H1 (cell line): ENCODE measurements around the gene DPH1. TPM values are rescaled to one million over a fixed set of nuclear protein-coding genes. Genes with fewer than 3 reads are reported as not detected.

Source experiments
- CTCF ChIA-PET: fragments of 300-600 bp; sonication (Branson Sonifier 250); formaldehyde crosslinking; loops from one replicate; lab custom pipeline; 2021; ENCODE audit not compliant: partially characterized antibody; lab: Charles Lee
- POLR2A ChIA-PET: fragments of 300-600 bp; sonication (Branson Sonifier 250); formaldehyde crosslinking; loops from one replicate; lab custom pipeline; 2021; ENCODE audit warnings: inconsistent platforms; ENCODE audit not compliant: partially characterized antibody; lab: Charles Lee
- DNase-seq, 2 experiments: peaks; one replicate each; pipeline versions ENCODE4 v3.0.0 to v3.0.0-alpha.2; 2010 to 2022; ENCODE audit warnings: low spot score in 2 of 2, low read depth in 1 of 2, mixed read lengths in 1 of 2
- FAIRE-seq: peaks from 2 replicates; lab custom pipeline; 2011; peaks lifted over from hg19 to GRCh38; lab: Jason Lieb, UNC
- H2AFZ ChIP-seq: 2 replicates; pipeline ENCODE4 v1.8.1; 2012; ENCODE audit warnings: low read length, inconsistent platforms
- H2AK5ac ChIP-seq: 2 replicates; pipeline ENCODE4 v1.6.1; 2013; ENCODE audit warnings: low read depth, low read length
- H2BK120ac ChIP-seq: replicated peaks from 2 replicates; pipeline ENCODE3; 2013; ENCODE audit warnings: low read depth, low read length, inconsistent platforms
- H2BK12ac ChIP-seq: 2 replicates; pipeline ENCODE4 v1.6.1; 2013; ENCODE audit warnings: low read depth, low read length
- H2BK15ac ChIP-seq: 2 replicates; pipeline ENCODE4 v1.6.1; 2013; ENCODE audit warnings: low read length
- H2BK20ac ChIP-seq: 2 replicates; pipeline ENCODE4 v1.6.1; 2013; ENCODE audit warnings: low read length
- H2BK5ac ChIP-seq: 2 replicates; pipeline ENCODE4 v1.6.1; 2013; ENCODE audit warnings: low read depth, low read length
- H3K14ac ChIP-seq: 2 replicates; pipeline ENCODE4 v1.6.1; 2013; ENCODE audit warnings: inconsistent platforms; ENCODE audit not compliant: insufficient read length
- H3K18ac ChIP-seq: 2 replicates; pipeline ENCODE4 v1.6.1; 2013; ENCODE audit warnings: low read length; ENCODE audit errors: extremely low read depth
- H3K23ac ChIP-seq: 2 replicates; pipeline ENCODE4 v1.6.1; 2013; ENCODE audit warnings: inconsistent platforms; ENCODE audit not compliant: insufficient read length
- H3K23me2 ChIP-seq: 2 replicates; pipeline ENCODE4 v1.6.1; 2013; ENCODE audit warnings: low read depth, low read length
- H3K27ac ChIP-seq: 2 replicates; pipeline ENCODE4 v1.6.1; 2011; ENCODE audit warnings: low read depth, low read length, inconsistent platforms
- H3K27me3 ChIP-seq, 4 experiments: replicated peaks in 1 of 4; 1 replicate in 1 of 4; 2 replicates in 3 of 4; pipeline versions ENCODE4 v1.6.1 to v1.8.1; 2011 to 2013; ENCODE audit warnings: low read length in 3 of 4, mild to moderate bottlenecking in 3 of 4, inconsistent platforms in 2 of 4, mixed read lengths in 2 of 4, moderate library complexity in 1 of 4; ENCODE audit not compliant: control insufficient read depth in 3 of 4, insufficient read depth in 3 of 4; ENCODE audit errors: extremely low read depth in 1 of 4
- H3K36me3 ChIP-seq, 4 experiments: 2 replicates each; pipeline versions ENCODE4 v1.6.1 to v1.8.1; 2011 to 2013; ENCODE audit warnings: mild to moderate bottlenecking in 4 of 4, low read length in 3 of 4, moderate library complexity in 2 of 4, control low read depth in 1 of 4, inconsistent platforms in 1 of 4; ENCODE audit not compliant: insufficient read depth in 4 of 4, control insufficient read depth in 2 of 4
- H3K4ac ChIP-seq: replicated peaks from 2 replicates; pipeline ENCODE3; 2013; ENCODE audit warnings: low read length, low read depth, mixed read lengths, inconsistent platforms; ENCODE audit not compliant: insufficient read length
- H3K4me1 ChIP-seq, 4 experiments: replicated peaks in 1 of 4; 1 replicate in 1 of 4; 2 replicates in 3 of 4; pipeline versions ENCODE4 v1.6.1 to v1.8.1; 2011 to 2013; ENCODE audit warnings: low read length in 3 of 4, inconsistent platforms in 2 of 4, mixed read lengths in 1 of 4; ENCODE audit not compliant: insufficient read depth in 4 of 4, control insufficient read depth in 3 of 4
- H3K4me2 ChIP-seq, 2 experiments: 2 replicates each; pipeline versions ENCODE4 v1.6.1 to v1.8.1; 2011 to 2013; ENCODE audit warnings: low read depth in 2 of 2, low read length in 2 of 2, control low read depth in 1 of 2, inconsistent platforms in 1 of 2, mild to moderate bottlenecking in 1 of 2; ENCODE audit not compliant: insufficient read depth in 1 of 2
- H3K4me3 ChIP-seq, 4 experiments: fragments of 200-600, 300-600 bp in 1 of 4; sonication (generic), shearing (Covaris generic), sonication (Bioruptor Twin) in 1 of 4; 2 replicates each; pipeline versions ENCODE4 v1.5.1 to v1.8.1; 2011 to 2016; ENCODE audit warnings: low read length in 4 of 4, low read depth in 3 of 4, control low read depth in 2 of 4, inconsistent platforms in 2 of 4, mild to moderate bottlenecking in 2 of 4, mixed read lengths in 1 of 4, moderate library complexity in 1 of 4; ENCODE audit not compliant: insufficient read depth in 2 of 4; ENCODE audit errors: extremely low read depth in 1 of 4
- H3K56ac ChIP-seq: replicated peaks from 2 replicates; pipeline ENCODE3; 2013; ENCODE audit warnings: low read depth, mild to moderate bottlenecking, mixed read lengths, low read length, inconsistent platforms; ENCODE audit not compliant: insufficient read length
- H3K79me1 ChIP-seq: 2 replicates; pipeline ENCODE4 v1.6.1; 2013; ENCODE audit warnings: low read depth, low read length, control low read depth
- H3K79me2 ChIP-seq, 2 experiments: 2 replicates each; pipeline versions ENCODE4 v1.6.1 to v1.8.1; 2012 to 2013; ENCODE audit warnings: low read length in 2 of 2, mild to moderate bottlenecking in 2 of 2, inconsistent platforms in 1 of 2; ENCODE audit not compliant: insufficient read depth in 2 of 2, control insufficient read depth in 1 of 2
- H3K9ac ChIP-seq, 4 experiments: replicated peaks in 1 of 4; 1 replicate in 1 of 4; 2 replicates in 3 of 4; pipeline versions ENCODE4 v1.6.1 to v1.8.1; 2011 to 2013; ENCODE audit warnings: low read depth in 3 of 4, low read length in 3 of 4, control low read depth in 2 of 4, mild to moderate bottlenecking in 2 of 4, moderate library complexity in 2 of 4, inconsistent platforms in 1 of 4; ENCODE audit errors: extremely low read depth in 1 of 4
- H3K9me3 ChIP-seq, 2 experiments: 2 replicates each; pipeline versions ENCODE4 v1.6.1 to v1.8.1; 2012 to 2013; ENCODE audit warnings: mild to moderate bottlenecking in 2 of 2, moderate library complexity in 2 of 2, control low read depth in 1 of 2, inconsistent platforms in 1 of 2, low read depth in 1 of 2, low read length in 1 of 2, mixed read lengths in 1 of 2; ENCODE audit not compliant: insufficient read depth in 2 of 2
- H4K20me1 ChIP-seq, 2 experiments: replicated peaks in 1 of 2; 2 replicates each; pipeline versions ENCODE3 to v1.8.1; 2011 to 2013; ENCODE audit warnings: inconsistent platforms in 2 of 2, low read length in 2 of 2, mild to moderate bottlenecking in 1 of 2; ENCODE audit not compliant: insufficient read depth in 2 of 2, control insufficient read depth in 1 of 2
- H4K5ac ChIP-seq: 2 replicates; pipeline ENCODE4 v1.6.1; 2013; ENCODE audit warnings: low read length, low read depth, mixed read lengths, inconsistent platforms; ENCODE audit not compliant: insufficient read length
- H4K8ac ChIP-seq: 2 replicates; pipeline ENCODE4 v1.8.0; 2013; ENCODE audit warnings: mild to moderate bottlenecking, moderate library complexity, low read length, inconsistent platforms; ENCODE audit not compliant: insufficient read depth; ENCODE audit errors: extremely low read depth
- H4K91ac ChIP-seq: replicated peaks from 2 replicates; pipeline ENCODE3; 2013; ENCODE audit warnings: low read length, mixed read lengths, inconsistent platforms; ENCODE audit not compliant: insufficient read length
- ATF3 ChIP-seq: IDR thresholded peaks from 2 replicates; pipeline ENCODE4 v1.6.1; 2011; ENCODE audit warnings: low read depth, mild to moderate bottlenecking, low read length; ENCODE audit not compliant: insufficient read depth
- E2F6 ChIP-seq: IDR thresholded peaks from 2 replicates; pipeline ENCODE4 v1.6.1; 2012; ENCODE audit warnings: inconsistent platforms
- EZH2 ChIP-seq: fragments of 200-600 bp; sonication (generic); IDR thresholded peaks from 2 replicates; pipeline ENCODE4 v1.7.1; 2012; ENCODE audit warnings: low read depth, mild to moderate bottlenecking, moderate library complexity, low read length, inconsistent platforms; ENCODE audit not compliant: severe bottlenecking
- HDAC2 ChIP-seq, 2 experiments: fragments of 300-600 bp in 1 of 2; sonication (generic) in 1 of 2; IDR thresholded peaks; 2 replicates each; pipeline ENCODE4 v1.6.1; 2011 to 2012; ENCODE audit warnings: low read depth in 2 of 2, low read length in 2 of 2, mild to moderate bottlenecking in 2 of 2, moderate library complexity in 2 of 2, borderline replicate concordance in 1 of 2, inconsistent platforms in 1 of 2
- HDAC6 ChIP-seq: IDR thresholded peaks from one replicate; pipeline ENCODE4 v1.7.1; 2012; ENCODE audit warnings: low read depth, mild to moderate bottlenecking, inconsistent platforms, low read length, moderate library complexity
- KDM4A ChIP-seq: IDR thresholded peaks from one replicate; pipeline ENCODE4 v1.7.1; 2012; ENCODE audit warnings: low read depth, mild to moderate bottlenecking, moderate library complexity, low read length, inconsistent platforms; ENCODE audit not compliant: severe bottlenecking
- MAX ChIP-seq: IDR thresholded peaks from 2 replicates; pipeline ENCODE4 v1.6.1; 2012; ENCODE audit warnings: inconsistent platforms
- RAD21 ChIP-seq, 2 experiments: IDR thresholded peaks in 1 of 2; conservative IDR thresholded peaks in 1 of 2; 2 replicates each; pipeline ENCODE4 v1.6.1; 2011; ENCODE audit warnings: low read depth in 2 of 2, low read length in 2 of 2, improper control_type of control experiment in 1 of 2, inconsistent platforms in 1 of 2, mild to moderate bottlenecking in 1 of 2, moderate library complexity in 1 of 2
- WGBS, 2 experiments: shearing (Covaris generic) in 1 of 2; methylation state at CpG; one replicate each; pipeline versions ENCODE4 v1.1.6 to v1.1.7; 2013 to 2015; ENCODE audit warnings: low lambda C conversion rate in 2 of 2, mixed read lengths in 2 of 2, inconsistent platforms in 1 of 2, low coverage in 1 of 2, missing lambda C conversion rate in 1 of 2; ENCODE audit not compliant: insufficient replicate concordance in 2 of 2, insufficient coverage in 1 of 2, insufficient read length in 1 of 2; ENCODE audit errors: extremely low coverage in 1 of 2, missing lambda C conversion rate in 1 of 2; 5-methylcytosine and 5-hydroxymethylcytosine counted together
- polyA plus RNA-seq, 7 experiments: library from polyadenylated mRNA; depleted of rRNA in 3 of 7; stranded (reverse) in 5 of 7; unstranded in 2 of 7; fragments of >200 nt in 5 of 7; fragments of 200-250 nt in 2 of 7; gene quantifications; 1 replicate in 5 of 7; 2 replicates in 1 of 7; 4 replicates in 1 of 7; pipeline versions ENCODE4 v1.2.1 to v1.2.3, GENCODE V29; 2011 to 2013; ENCODE audit warnings: missing spikeins in 2 of 7, mixed read lengths in 2 of 7
- total RNA-seq: library from RNA; stranded (reverse); fragmentation: NEBNext Ultra II Directional; extraction: Animal tissue kit (Norgen Biotek cat#: 25700); gene quantifications from 2 replicates; pipeline ENCODE4 v1.2.1, GENCODE V29; 2021

DPH1 gene
- total and polyA plus RNA-seq, 2 of the 8 experiments (the other 6 are each of a cell fraction or from before 2014, with no cell fraction given): 24.9 to 30.0 TPM

- H3K14ac ChIP-seq: no peak overlapping the region
- H3K27me3 ChIP-seq: peaks cover 69 to 93% (median 88%) of the 10 kb centered on the region in 4 experiments
- H4K91ac ChIP-seq: no peak overlapping the region
- peaks cover 0 to 6% (median 0%) of the 10 kb centered on the region in 4 experiments; a peak in 1 of 8 replicates for H3K36me3 ChIP-seq
- H3K56ac ChIP-seq: no peak overlapping the region
- no peak overlapping the region for H2AK5ac ChIP-seq
- POLR2A ChIA-PET: interaction anchor here (1.0 to 1.4 kb wide), 3 partner anchors 8 to 278 kb away, joined by 3 to 4 read pairs (median 3); partner anchors contain the start of genes SMG6 and SRR
- peak in 1 of 2 experiments; percentile 67 for DNase-seq
- H3K9me3 ChIP-seq: no peaks in the 10 kb centered on the region
- no peak overlapping the region for H3K4ac ChIP-seq
- no peak overlapping the region for H2BK5ac ChIP-seq
- peaks cover 0 to 5% of the 10 kb centered on the region in 2 experiments for H4K20me1 ChIP-seq
- 3% methylated on average over 38 of the region's 73 CpGs; no CpG with 5 or more reads in 1 of the 2 experiments for WGBS, 2 experiments
- CTCF ChIA-PET: interaction anchor here (1.0 to 5.3 kb wide), 15 partner anchors 13 to 121 kb away, joined by 3 to 47 read pairs (median 4); partner anchors contain the start of gene HIC1
- peaks cover 0 to 17% (median 6%) of the 10 kb centered on the region in 4 experiments; a peak in 6 of 7 replicates for H3K4me1 ChIP-seq
- no peak overlapping the region for H2BK120ac ChIP-seq
- no peaks in the 10 kb centered on the region for H3K79me1 ChIP-seq
- H2BK12ac ChIP-seq: no peak overlapping the region
- H3K23me2 ChIP-seq: peaks cover 12% of the 10 kb centered on the region; the same call in 1 of the 2 replicates
- H3K27ac ChIP-seq: no peak overlapping the region
- H2BK20ac ChIP-seq: no peak overlapping the region
- H4K8ac ChIP-seq: peak overlapping the region; percentile 4; the same call in 1 of the 2 replicates
- no peak overlapping the region for H2AFZ ChIP-seq
- H4K5ac ChIP-seq: no peak overlapping the region
- FAIRE-seq: no peak
- peak overlapping the region; percentile 64 to 80 for H3K4me2 ChIP-seq
- H3K79me2 ChIP-seq: no peaks in the 10 kb centered on the region
- no peak overlapping the region for H3K9ac ChIP-seq
- no peak overlapping the region for H2BK15ac ChIP-seq
- no peak overlapping the region; the same call in 1 of the 2 replicates for H3K18ac ChIP-seq
- no peak overlapping the region for H3K23ac ChIP-seq
- peak overlapping the region; percentile 12 to 63 (median 36); a peak in 7 of 8 replicates for H3K4me3 ChIP-seq
- TF ChIP-seq HDAC2 (IDR thresholded peaks at IDR 0.05; ENCODE audit: borderline replicate concordance in 1 of 2, low read depth in 2 of 2, low read length in 2 of 2): 0 out of 4 replicates have a peak, but pooled peaks of 1 of the 2 experiments have one; percentile 10
- no peak for TF ChIP-seq RAD21 (IDR thresholded peaks at IDR 0.05 in 1 of 2, conservative IDR thresholded peaks at IDR 0.05 in 1 of 2; ENCODE audit: low read depth in 2 of 2, low read length in 2 of 2)
- TF ChIP-seq MAX: peak; percentile 63
- no peak for TF ChIP-seq KDM4A
- peak; percentile 39; the same call in 1 of the 2 replicates for TF ChIP-seq E2F6
- TF ChIP-seq HDAC6: no peak
- peak; percentile 99 for TF ChIP-seq EZH2
- no peak for TF ChIP-seq ATF3
Measured at GRCh38 chr17:2024572-2025219, 5.3 kb upstream of the DPH1 start.
